ENCODE results near the gene IL10RB. TPM values are rescaled to one million over a fixed set of nuclear protein-coding genes. Genes with fewer than 3 reads are reported as not detected.

The IL10RB gene
- total and polyA plus RNA-seq, 10 of the 15 experiments (the other 5 are each of a cell fraction or from before 2014, with no cell fraction given): 15.0 to 55.1 (median 34.9) TPM

- TF ChIP-seq ZBTB4 (CRISPR knock-in tag; IDR thresholded peaks at IDR 0.05) (no peak), JUND (IDR thresholded peaks at IDR 0.05; ENCODE audit: low read depth, low read length) (no peak), TAF1 (IDR thresholded peaks at IDR 0.05; ENCODE audit: borderline replicate concordance, low read depth, low read length) (0 out of 2 replicates have a peak, but pooled peaks have one; percentile 15), EGR1 (IDR thresholded peaks at IDR 0.05; ENCODE audit: borderline replicate concordance in 1 of 2, low read depth in 2 of 2, low read length in 2 of 2) (no peak), CTCF (IDR thresholded peaks at IDR 0.05 in 2 of 3, conservative IDR thresholded peaks at IDR 0.05 in 1 of 3; ENCODE audit: control insufficient read depth in 2 of 3, extremely low read depth in 1 of 3, insufficient read depth in 1 of 3, low read depth in 3 of 3, low read length in 3 of 3) (peak in 1 of 3 experiments; percentile 28; a peak in 3 of 6 replicates), RCOR1 (conservative IDR thresholded peaks at IDR 0.05; ENCODE audit: low read depth, low read length) (0 out of 2 replicates have a peak, but pooled peaks have one; percentile 4)
These were observed 510 bp upstream of the IL10RB start (continued) for GRCh38 chr21:33265664-33266049.
